ENCODE results near the gene ADAMTS12.

- no peak for TF ChIP-seq SP1 (IDR thresholded peaks at IDR 0.05)
- TF ChIP-seq, protein P1, sequence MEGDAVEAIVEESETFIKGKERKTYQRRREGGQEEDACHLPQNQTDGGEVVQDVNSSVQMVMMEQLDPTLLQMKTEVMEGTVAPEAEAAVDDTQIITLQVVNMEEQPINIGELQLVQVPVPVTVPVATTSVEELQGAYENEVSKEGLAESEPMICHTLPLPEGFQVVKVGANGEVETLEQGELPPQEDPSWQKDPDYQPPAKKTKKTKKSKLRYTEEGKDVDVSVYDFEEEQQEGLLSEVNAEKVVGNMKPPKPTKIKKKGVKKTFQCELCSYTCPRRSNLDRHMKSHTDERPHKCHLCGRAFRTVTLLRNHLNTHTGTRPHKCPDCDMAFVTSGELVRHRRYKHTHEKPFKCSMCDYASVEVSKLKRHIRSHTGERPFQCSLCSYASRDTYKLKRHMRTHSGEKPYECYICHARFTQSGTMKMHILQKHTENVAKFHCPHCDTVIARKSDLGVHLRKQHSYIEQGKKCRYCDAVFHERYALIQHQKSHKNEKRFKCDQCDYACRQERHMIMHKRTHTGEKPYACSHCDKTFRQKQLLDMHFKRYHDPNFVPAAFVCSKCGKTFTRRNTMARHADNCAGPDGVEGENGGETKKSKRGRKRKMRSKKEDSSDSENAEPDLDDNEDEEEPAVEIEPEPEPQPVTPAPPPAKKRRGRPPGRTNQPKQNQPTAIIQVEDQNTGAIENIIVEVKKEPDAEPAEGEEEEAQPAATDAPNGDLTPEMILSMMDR (IDR thresholded peaks at IDR 0.05; ENCODE audit: low read depth, low read length, missing input control), result no peak
- TF ChIP-seq RXRA (IDR thresholded peaks at IDR 0.05), result no peak
These were observed 252.3 kb downstream of the ADAMTS12 start for GRCh38 chr5:33639474-33639873.

Measured in liver (tissue), 3 donors.